Measurements from ENCODE around the gene CENPX. TPM values are rescaled to one million over a fixed set of nuclear protein-coding genes. Genes with fewer than 3 reads are reported as not detected.

CENPX gene
- total RNA-seq, 4 donors from 2014 or later, result 52.1 to 144 (median 106) TPM

DNA sequence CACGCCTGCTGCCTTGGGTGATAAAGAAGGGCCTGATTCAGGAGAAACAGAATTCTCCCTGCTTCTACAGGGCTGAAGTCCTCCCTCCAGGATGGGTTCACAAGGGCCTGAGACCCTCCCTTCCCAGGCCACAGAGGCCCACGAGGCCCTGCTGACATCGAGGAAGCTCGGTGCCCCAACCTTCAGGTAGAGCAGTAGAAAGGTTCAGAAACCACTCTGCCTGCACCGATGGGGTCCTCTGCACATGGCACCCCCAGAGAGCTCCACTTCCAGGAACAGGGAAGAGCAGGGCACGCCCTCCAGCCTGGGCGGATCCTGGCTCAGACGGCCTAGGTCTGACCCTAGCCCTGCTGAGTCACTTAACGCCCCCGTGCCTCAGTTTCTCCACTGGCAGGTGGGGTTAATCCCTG is 773 bp downstream of the CENPX start:
- H3K27me3 ChIP-seq, result no peaks in the 10 kb centered on the region
- DNase-seq, result no peak
- no peak for TF ChIP-seq POLR2A (IDR thresholded peaks at IDR 0.05)
- TF ChIP-seq, protein P1, sequence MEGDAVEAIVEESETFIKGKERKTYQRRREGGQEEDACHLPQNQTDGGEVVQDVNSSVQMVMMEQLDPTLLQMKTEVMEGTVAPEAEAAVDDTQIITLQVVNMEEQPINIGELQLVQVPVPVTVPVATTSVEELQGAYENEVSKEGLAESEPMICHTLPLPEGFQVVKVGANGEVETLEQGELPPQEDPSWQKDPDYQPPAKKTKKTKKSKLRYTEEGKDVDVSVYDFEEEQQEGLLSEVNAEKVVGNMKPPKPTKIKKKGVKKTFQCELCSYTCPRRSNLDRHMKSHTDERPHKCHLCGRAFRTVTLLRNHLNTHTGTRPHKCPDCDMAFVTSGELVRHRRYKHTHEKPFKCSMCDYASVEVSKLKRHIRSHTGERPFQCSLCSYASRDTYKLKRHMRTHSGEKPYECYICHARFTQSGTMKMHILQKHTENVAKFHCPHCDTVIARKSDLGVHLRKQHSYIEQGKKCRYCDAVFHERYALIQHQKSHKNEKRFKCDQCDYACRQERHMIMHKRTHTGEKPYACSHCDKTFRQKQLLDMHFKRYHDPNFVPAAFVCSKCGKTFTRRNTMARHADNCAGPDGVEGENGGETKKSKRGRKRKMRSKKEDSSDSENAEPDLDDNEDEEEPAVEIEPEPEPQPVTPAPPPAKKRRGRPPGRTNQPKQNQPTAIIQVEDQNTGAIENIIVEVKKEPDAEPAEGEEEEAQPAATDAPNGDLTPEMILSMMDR (IDR thresholded peaks at IDR 0.05), result no peak
- no peaks in the 10 kb centered on the region for H3K9me3 ChIP-seq
- H3K27ac ChIP-seq, result peak overlapping the region; percentile 75 to 88 (median 84)
- H3K4me3 ChIP-seq, result peak overlapping the region; percentile 54 to 89 (median 82)
- intact Hi-C loops (cut with DNase I), result loop anchor here (2.0 kb wide), 1 partner anchor 63 kb away; no protein-coding TSS in a partner anchor
- 0% methylated on average over 3 of the region's 10 CpGs; no CpG with 5 or more reads in 1 of the 2 donors for WGBS, 2 donors
- peaks cover 25 to 52% (median 30%) of the 10 kb centered on the region in 3 donors for H3K4me1 ChIP-seq
- H3K36me3 ChIP-seq, result peaks cover 0 to 23% (median 4%) of the 10 kb centered on the region in 3 donors

DNA sequence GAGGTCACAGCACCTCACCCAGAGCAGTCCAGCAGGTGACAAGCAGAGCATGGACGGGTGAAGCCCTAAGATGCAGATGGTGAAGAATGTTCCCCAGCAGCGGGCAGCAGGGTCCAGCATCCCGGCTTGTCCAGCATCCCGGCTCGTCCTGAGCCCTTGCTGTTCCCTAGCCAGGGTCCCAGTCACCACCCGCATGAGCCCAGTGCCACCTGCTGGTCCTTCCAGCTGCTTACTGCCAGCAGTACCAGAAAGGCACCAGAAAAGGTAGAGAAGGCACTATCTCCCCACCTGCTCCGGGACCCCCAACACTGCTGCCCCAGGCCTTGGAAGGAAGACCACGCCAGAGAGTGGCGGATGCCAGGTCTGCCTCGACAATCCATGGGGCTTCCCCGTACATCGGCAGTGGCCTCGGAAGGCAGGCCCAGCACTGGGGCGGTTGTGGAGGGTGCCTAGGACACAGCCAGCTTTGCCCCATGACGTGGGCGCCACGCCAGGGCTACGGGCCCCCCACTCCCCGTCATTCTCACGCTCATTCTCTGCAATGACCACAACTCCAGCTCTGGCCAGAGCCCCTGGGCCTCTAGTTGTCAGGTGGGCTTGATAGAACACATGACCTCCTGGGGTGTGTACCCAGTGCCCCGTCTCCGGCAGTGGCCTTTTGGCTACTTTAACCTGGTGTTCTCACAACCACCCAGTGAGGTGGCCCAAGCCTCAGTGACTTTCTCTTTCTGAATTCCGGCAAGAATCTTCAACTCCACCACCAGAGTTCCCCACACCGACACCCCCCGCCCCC is 1.4 kb downstream of the CENPX start:
- Histone ChIP-seq H3K27me3 (no peaks in the 10 kb centered on the region), H3K36me3 (peaks cover 0 to 21% (median 4%) of the 10 kb centered on the region in 3 donors), H3K27ac (peak overlapping the region; percentile 9 to 88 (median 80)), H3K4me3 (peak overlapping the region; percentile 54 to 89 (median 82)), H3K4me1 (peaks cover 25 to 52% (median 30%) of the 10 kb centered on the region in 3 donors), H3K9me3 (no peaks in the 10 kb centered on the region)
- intact Hi-C loops (cut with DNase I), result no loop called here
- 18% methylated on average over 14 of the region's 25 CpGs; no CpG with 5 or more reads in 1 of the 2 donors for WGBS, 2 donors
- TF ChIP-seq, protein P1 (IDR thresholded peaks at IDR 0.05), result peak; percentile 39 to 86 (median 74)
- TF ChIP-seq POLR2A (IDR thresholded peaks at IDR 0.05), result no peak
- no peak for DNase-seq

DNA sequence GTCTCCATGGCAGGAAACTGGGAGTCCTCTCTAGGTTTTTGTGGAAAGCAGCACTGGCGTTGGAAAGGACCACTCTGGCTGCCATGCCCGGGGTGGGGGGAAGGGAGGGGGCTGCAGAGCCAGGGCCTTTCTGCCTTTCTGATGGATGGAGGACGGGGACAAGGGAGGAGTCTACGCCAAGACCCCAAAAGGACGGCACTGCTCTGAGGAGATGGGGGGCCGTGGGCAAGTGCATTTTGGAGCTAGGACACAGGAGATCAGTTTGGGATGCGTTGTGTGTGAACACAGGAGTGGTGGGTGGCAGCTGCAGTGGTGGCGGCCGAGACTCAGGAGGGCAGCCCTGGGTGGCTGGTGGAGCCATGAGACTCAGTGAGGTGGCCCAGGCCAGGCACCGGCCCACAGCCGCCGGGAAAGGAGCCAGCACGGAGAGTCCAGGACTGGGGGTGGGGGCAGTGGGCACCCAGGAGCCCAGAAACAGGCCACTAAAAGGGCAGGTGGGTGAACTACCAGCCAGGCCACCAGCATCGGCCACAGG is 2.0 kb downstream of the CENPX start:
- DNase-seq, result no peak
- no peak overlapping the region for H3K27ac ChIP-seq
- peaks cover 0 to 21% (median 4%) of the 10 kb centered on the region in 3 donors for H3K36me3 ChIP-seq
- TF ChIP-seq, protein P1 (IDR thresholded peaks at IDR 0.05), result no peak
- no peak for TF ChIP-seq POLR2A (IDR thresholded peaks at IDR 0.05)
- 84 to 86% methylated on average over 5 to 10 of the region's 14 CpGs for WGBS, 2 donors
- H3K4me1 ChIP-seq, result peaks cover 25 to 52% (median 30%) of the 10 kb centered on the region in 3 donors
- no peak overlapping the region for H3K4me3 ChIP-seq
- no peaks in the 10 kb centered on the region for H3K27me3 ChIP-seq
- H3K9me3 ChIP-seq, result no peaks in the 10 kb centered on the region
- intact Hi-C loops (cut with DNase I), result no loop called here

DNA sequence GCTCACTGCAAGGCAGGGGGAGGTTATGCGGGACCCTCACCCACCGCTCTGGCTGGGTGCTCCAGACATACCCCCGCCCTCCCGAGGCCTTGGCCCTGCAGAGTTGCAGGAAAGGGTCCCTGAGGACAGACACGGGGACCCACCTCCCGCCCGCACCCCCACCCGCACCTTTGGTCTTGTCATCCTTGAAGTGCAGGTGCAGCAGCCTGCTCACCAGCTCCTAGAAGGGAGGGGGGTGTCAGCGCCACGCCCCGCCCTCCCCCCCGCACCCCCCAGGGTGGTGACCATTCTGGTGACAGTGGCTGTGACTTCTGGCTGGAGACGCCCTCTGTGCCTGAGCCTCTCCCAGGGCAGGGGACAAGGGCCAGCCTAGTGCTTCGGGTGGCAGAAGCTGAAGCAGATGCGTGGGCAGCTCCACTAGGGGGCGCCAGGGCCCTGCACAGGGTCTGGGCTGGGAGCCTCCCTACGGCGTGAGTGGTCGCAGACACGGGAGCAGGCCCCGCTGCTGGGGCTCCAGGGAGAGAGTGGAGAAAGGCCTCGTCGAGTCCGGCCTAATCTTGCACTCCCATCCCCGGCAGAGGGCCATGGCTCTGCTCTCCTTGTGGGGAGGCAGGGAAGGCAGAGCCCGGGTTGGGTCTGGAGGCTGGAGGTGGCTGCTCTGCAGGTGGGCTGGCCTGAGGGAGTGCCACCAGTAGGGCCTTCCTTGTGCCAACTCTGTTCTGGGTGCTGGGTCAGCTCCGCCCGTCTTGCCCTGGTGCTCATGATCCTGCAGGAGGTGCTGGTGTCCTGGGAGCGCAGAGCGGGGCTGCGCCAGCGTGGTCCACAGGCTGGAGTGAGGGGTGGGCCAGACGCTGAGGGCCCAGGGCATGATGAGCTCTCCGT is 2.7 kb downstream of the CENPX start:
- 63 to 66% methylated on average over 8 to 14 of the region's 34 CpGs for WGBS, 2 donors
- H3K4me1 ChIP-seq, result peaks cover 25 to 56% (median 30%) of the 10 kb centered on the region in 3 donors
- no peaks in the 10 kb centered on the region for H3K27me3 ChIP-seq
- DNase-seq, result no peak
- H3K36me3 ChIP-seq, result peaks cover 0 to 21% (median 4%) of the 10 kb centered on the region in 3 donors
- TF ChIP-seq, protein P1 (IDR thresholded peaks at IDR 0.05), result peak; percentile 39 to 70 (median 58)
- TF ChIP-seq POLR2A (IDR thresholded peaks at IDR 0.05), result no peak
- no peak overlapping the region for H3K4me3 ChIP-seq
- intact Hi-C loops (cut with DNase I), result no loop called here
- H3K27ac ChIP-seq, result no peak overlapping the region
- no peaks in the 10 kb centered on the region for H3K9me3 ChIP-seq

Measured in esophagus squamous epithelium (tissue), 5 donors.